NCI-H1694 treated with DMSO at 0.1 percent for 48 hours (cell line): Measurements from ENCODE around the gene NYAP2.
A peak's percentile ranks its signal among the peaks of the same experiment; 100 is the strongest.

Experiments
- DNase-seq: peaks from one replicate; lab custom pipeline; 2025; lab: John Stamatoyannopoulos, UW

NYAP2 gene

DNA sequence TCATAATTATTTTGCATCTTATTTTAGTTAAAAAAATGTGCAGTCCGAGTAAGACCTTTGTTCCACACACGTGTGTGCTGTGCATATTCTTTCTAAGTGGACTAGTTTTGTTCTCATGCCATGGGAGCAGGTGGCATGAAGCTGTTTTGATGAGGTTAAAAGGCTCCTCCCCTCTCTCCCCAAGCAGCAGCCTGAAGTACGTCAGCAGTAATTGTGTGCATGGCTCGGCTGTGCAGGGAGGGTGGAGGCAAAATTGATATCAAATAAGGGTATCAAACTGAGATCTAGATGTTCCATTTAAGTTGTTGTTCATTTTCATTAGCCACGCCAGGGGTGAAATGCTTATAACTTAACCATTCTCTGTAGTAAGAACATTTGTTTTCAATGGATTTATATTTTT lies at the start of gene NYAP2:
TSS of gene NYAP2 (plus strand) at position 207 of the 400 bp plus-strand sequence. CDS start 9,171 bp downstream, outside the sequence.
- peak; percentile 95 for DNase-seq

GRCh38 chr2:225353579-225354085 lies 45.9 kb upstream of the NYAP2 start:
- DNase-seq, result no peak

DNA sequence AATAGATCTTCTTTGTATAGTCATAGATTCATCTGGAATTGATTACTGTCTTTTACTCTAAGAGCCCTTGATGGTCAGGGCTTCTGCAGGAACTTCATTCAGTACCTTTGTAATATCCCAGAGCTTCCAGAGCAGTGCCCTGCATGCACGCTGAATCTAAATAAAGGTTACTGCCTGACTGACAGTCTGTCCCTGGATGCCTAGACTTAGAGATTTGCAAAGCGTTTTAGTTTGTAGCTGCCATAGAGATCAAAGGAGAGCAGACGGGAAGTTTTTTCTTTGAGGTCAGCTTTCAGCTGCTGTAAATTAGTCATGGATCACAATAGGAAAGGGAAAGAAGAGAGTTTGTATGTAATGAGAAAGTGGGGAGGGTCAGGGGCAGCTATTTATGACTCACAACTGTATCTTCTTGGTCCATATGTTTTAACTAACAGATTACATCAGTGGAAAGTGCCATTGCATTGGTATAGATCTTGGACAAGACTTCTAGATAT lies 45.2 kb upstream of the NYAP2 start:
- no peak for DNase-seq

DNA sequence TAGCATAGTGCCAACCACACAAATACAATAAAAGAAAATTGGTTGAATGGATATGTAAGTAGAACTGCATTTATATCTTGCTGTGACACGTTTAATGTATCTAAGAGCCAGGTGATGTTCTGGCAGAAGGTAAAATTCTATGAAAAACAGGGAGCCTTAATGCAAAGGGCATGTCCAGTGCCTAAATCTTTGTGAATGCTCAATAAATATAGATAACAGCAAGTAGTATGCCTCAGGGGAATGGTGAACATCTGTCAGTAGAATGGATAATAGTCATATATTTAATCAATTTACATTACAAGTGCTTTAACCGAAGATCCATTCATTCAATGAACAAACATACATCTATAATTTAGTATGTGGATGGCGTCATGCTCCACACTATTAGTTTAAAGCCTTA lies 43.7 kb upstream of the NYAP2 start:
- no peak for DNase-seq

DNA sequence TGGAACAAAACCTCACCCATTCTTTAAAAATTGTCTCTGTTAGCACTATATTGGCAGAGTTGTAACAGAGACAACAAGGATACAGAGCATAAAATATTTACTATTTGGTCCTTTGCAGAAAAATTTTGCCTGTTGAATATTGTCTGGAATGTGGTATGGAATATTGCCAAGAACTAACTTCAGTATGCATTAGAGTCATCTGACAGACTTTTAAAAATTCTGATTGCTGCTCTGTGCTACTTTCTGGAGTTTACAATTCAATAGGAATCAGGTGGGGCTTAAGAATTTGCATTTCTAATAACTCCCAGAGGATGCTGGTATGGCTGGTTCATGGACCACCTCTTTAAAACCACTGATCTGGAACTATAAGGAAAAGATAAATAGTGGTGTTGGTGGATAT lies 32.8 kb upstream of the NYAP2 start:
- DNase-seq, result no peak

GRCh38 chr2:225367482-225367881 lies 32.0 kb upstream of the NYAP2 start:
- DNase-seq, result no peak

DNA sequence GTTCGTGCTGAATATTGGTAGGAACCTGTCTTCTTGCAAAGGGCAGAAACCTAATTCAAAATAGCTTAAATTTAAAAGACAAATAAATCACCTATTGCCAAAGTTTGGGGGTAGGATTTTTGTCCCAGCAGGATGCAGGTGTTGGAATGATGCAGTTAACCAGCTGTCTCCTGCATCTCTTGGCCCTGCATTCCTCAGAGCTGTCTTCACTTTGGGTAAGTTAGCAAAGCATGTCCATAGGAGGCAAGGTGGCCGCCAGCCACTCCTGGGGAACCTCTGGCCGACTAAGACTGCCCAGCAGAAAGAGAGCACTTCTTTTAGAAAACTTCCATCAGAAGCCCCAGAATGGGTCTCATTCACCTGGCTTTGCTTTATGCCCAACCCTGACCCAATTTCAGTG lies 20.5 kb upstream of the NYAP2 start:
- DNase-seq, result no peak

GRCh38 chr2:225379856-225380255 lies 19.7 kb upstream of the NYAP2 start:
- no peak for DNase-seq

- no peak for DNase-seq
Measured at GRCh38 chr2:225381609-225382008, 17.9 kb upstream of the NYAP2 start.

GRCh38 chr2:225398372-225398771 lies 1.1 kb upstream of the NYAP2 start:
- DNase-seq, result no peak

DNA sequence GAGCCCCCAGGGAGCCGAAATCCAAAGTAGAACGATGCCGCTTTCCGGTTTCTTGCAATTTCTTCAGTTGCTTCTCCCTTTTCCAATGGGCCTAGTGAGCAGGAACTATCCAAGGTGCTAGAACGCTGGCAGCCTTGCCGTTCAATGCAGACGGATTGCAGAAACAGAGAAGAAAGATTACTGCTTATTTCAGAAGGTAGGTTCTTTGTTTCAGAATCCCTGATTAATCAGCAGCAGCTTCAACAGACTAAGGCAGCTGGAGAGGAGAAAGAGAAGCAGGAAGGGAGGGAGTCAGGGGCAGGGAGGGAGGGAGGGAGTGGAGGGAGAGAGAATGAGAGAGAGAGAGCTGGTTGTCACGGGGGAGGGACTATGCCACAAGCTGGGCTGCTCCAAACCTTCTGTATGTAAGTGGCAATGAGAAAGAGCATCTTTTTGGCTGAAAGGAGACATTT lies 576 bp downstream of the NYAP2 start:
- peak; percentile 84 for DNase-seq

- DNase-seq, result peak; percentile 43
Measured at GRCh38 chr2:225400546-225401400, 1.3 kb downstream of the NYAP2 start.

DNA sequence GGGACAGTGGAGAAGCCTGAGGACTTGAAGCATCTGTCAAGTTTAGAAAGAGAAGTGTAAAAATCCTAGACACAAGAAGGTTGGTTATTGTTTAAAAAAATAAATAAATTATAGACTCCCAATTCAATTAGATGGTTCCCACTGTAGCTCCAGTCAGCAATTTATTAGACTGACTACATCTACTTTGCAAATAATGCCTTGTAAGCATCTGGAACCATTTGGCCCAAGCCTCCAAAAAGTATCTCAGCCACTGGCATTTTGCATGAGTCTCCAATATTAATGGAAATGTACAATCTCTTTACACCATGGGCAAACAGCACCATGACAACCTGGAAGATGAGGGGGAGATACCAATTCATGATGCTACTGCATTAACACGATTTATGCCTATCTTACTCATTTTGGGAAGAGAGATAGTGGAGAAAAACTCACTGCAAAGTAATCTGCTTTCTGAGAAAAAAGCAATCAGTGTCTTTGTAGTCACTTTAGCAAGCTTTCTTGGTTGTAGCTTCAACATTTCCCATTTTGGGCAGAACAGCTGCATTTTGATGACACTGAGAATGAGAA lies 2.8 kb downstream of the NYAP2 start:
- no peak for DNase-seq

DNA sequence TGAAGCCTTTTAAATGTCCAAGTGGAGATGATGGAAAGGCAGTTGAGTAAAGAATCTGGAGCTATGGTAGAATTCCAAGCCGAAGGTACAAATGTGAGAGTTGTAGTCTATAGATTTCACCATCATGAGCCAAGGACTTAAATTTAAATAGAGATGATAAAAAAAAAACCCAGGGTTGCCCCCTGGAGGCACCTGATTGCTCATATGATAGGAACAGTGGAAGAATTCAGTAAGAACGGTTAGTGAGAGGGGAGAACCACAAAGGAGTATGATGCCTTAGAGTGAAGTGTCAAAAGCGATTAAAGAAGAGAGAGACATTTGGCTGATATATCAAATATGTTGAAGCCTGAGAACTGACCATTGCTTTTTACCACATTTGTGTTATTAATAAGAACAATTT lies 11.9 kb downstream of the NYAP2 start:
- no peak for DNase-seq

- no peak for DNase-seq
Measured at GRCh38 chr2:225413786-225414185, 14.3 kb downstream of the NYAP2 start.

- DNase-seq, result no peak
Measured at GRCh38 chr2:225414902-225415301, 15.4 kb downstream of the NYAP2 start.

DNA sequence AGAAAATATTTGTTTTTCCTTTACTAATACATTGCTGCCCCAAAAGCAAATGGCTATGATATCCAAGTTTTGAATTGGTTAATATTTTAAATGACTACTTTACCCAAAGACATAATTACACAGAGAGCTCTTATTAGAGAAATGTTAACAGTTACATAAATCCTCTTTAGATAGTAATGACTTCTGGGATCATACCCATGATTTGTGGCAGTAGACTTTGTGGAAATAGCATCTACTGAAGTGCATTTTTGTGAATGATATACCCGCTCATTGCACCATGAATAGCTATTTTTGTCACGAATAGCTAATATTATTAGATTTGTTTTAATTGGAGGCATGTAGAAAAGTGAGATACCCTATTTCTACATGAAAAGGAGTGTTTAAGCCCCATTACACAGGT lies 15.8 kb downstream of the NYAP2 start:
- no peak for DNase-seq

DNA sequence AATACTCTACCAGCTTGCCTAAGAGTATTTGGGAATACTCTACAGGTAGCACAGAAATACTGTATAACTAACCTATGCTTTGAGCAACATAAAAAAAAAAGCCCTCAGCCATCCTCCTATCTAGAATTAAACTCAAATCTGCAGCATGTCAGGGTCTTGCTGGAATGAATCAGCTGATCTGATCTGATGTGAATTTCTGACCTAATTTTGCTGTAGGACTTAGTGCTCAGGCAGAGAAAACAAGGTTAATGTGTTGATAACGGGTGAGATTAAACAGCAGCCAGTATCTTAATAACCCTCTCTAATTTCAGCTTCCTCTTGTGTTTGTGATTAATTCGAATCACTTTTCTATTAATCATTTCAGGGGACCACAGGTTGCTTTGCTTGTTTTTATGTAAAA lies 16.3 kb downstream of the NYAP2 start:
- no peak for DNase-seq

GRCh38 chr2:225416616-225417367 lies 17.3 kb downstream of the NYAP2 start:
- DNase-seq, result no peak

GRCh38 chr2:225419033-225419432 lies 19.5 kb downstream of the NYAP2 start:
- DNase-seq, result no peak

DNA sequence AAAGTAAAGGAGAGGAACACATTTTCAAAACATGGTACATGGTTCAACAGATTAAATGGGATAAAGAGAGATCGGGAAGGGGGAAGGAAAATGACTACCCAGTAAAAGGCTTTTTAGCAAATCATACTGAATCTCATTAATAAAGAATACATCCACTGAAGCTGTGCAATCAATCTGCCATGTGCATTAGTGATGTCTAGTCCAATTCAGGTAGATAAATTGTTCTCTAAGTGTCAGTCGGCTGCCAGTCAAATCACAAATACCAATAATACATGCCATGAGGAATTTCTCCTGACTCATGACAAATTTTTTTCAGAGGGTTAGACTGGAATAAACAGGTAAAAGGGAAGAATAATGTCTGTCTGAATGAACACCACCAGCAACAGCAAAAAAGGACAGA lies 22.6 kb downstream of the NYAP2 start:
- DNase-seq, result no peak

GRCh38 chr2:225425284-225425683 lies 25.8 kb downstream of the NYAP2 start:
- no peak for DNase-seq
